Aorta (tissue), 5 donors: ENCODE results near the gene SYNDIG1. TPM values are rescaled to one million over a fixed set of nuclear protein-coding genes. Genes with fewer than 3 reads are reported as not detected.
A peak's percentile ranks its signal among the peaks of the same experiment; 100 is the strongest.

Source experiments
- ATAC-seq: fragments of 200-7000 bp; cut with Tn5 transposase; one replicate; pipeline ENCODE4 v1.9.1; 2022; ENCODE audit warnings: moderate library complexity; ENCODE audit not compliant: low FRiP score
- DNase-seq, 2 donors: peaks; one replicate each; pipeline ENCODE4 v3.0.0-alpha.2; 2020
- H3K27ac ChIP-seq, 2 donors: one replicate each; pipeline ENCODE4 v1.5.1; 2013; ENCODE audit warnings: low read length in 2 of 2, mild to moderate bottlenecking in 2 of 2, moderate library complexity in 2 of 2, control low read depth in 1 of 2, inconsistent platforms in 1 of 2, low read depth in 1 of 2
- H3K27me3 ChIP-seq, 2 donors: one replicate each; pipeline ENCODE4 v1.6.1; 2013; ENCODE audit warnings: control low read depth in 1 of 2, low read length in 1 of 2, mild to moderate bottlenecking in 1 of 2, moderate library complexity in 1 of 2; ENCODE audit not compliant: insufficient read depth in 2 of 2, control insufficient read depth in 1 of 2
- H3K36me3 ChIP-seq, 2 donors: one replicate each; pipeline ENCODE4 v1.6.1; 2013; ENCODE audit warnings: control low read depth in 1 of 2, low read length in 1 of 2, mild to moderate bottlenecking in 1 of 2; ENCODE audit not compliant: insufficient read depth in 2 of 2, control insufficient read depth in 1 of 2
- H3K4me1 ChIP-seq, 2 donors: one replicate each; pipeline ENCODE4 v1.6.1; 2013; ENCODE audit warnings: low read length in 2 of 2, control low read depth in 1 of 2, mild to moderate bottlenecking in 1 of 2, moderate library complexity in 1 of 2; ENCODE audit not compliant: insufficient read depth in 2 of 2, control insufficient read depth in 1 of 2
- H3K4me3 ChIP-seq, 2 donors: one replicate each; pipeline ENCODE4 v1.5.1; 2013; ENCODE audit warnings: low read length in 2 of 2, control low read depth in 1 of 2, mild to moderate bottlenecking in 1 of 2
- H3K9me3 ChIP-seq: one replicate; pipeline ENCODE4 v1.6.1; 2013; ENCODE audit warnings: mild to moderate bottlenecking, low read length; ENCODE audit not compliant: control insufficient read depth
- WGBS, 2 donors: extraction: QIAGEN DNeasy Blood & Tissue Kit; methylation state at CpG; one replicate each; pipeline ENCODE4 v1.1.7; 2013; 5-methylcytosine and 5-hydroxymethylcytosine counted together
- intact Hi-C, 2 donors: fragments of 100-400 bp; cut with DNase I; formaldehyde crosslinking; loops; one replicate each; pipeline versions ENCODE4 v1.14.2 to v1.15.0; 2022
- polyA plus RNA-seq, 2 donors: library from polyadenylated mRNA; stranded (reverse); fragments of 200-250 nt; gene quantifications; one replicate each; pipeline ENCODE4 v1.2.3, GENCODE V29; 2013
- total RNA-seq, 2 donors: library from RNA; stranded (reverse); fragmentation: NEBNext Ultra II Directional; extraction: Animal tissue kit (Norgen Biotek cat#: 25700); gene quantifications; one replicate each; pipeline ENCODE4 v1.2.1, GENCODE V29; 2021
- donor health status: healthy with polysubstance abuse.
- donor health status: Bipolar disorder and iron deficiency.
- donor health status: DM: no; HTN: no; CAD: no.
- donor health status: DM: no; HTN: no; CAD: no.
- donor health status: DM: yes; HTN: yes; CAD: no.

SYNDIG1 gene
- total and polyA plus RNA-seq, 4 donors, result 1.2 to 6.2 (median 2.9) TPM

DNA sequence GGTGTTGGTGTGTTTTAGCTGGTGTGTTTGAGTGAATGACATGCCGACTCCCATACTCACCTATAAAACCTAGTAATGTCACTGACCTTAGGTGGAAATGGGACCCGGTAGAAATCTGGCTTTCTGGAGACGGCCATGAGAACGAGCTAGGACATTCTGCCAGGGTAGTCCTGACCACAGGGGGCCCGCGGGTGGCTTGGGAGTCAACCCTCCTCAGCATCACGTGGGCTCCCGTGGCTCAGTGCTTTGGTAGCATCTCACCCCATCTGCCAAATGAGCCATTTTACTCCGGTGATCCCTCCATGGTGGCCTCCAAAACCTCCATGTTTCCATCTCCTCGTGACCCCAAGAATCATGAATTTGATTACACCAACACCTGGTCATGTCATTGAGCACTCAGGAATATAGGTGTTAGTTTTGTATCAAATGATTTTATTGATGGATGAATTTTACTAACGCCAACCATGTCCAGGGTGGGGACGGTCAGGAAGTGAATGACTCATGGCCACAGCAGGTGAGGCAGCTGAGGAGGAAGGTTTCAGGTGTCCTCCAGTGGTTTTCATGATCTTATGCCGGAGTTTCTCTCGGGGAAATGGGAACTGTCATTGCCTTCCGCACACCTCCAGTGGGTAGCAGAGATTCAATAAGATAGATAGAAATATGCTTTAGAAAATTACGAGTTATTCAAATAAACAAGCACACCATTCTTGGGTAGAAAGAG is 195.0 kb downstream of the SYNDIG1 start:
- Histone ChIP-seq H3K36me3 (no peaks in the 10 kb centered on the region), H3K27me3 (no peaks in the 10 kb centered on the region), H3K27ac (no peak overlapping the region), H3K4me1 (no peaks in the 10 kb centered on the region), H3K9me3 (no peaks in the 10 kb centered on the region), H3K4me3 (no peak overlapping the region)
- intact Hi-C loops, result no loop called here
- DNase-seq, result no peak
- WGBS, 2 donors, result 96 to 97% methylated on average over 16 of the region's 16 CpGs
- no peak for ATAC-seq

DNA sequence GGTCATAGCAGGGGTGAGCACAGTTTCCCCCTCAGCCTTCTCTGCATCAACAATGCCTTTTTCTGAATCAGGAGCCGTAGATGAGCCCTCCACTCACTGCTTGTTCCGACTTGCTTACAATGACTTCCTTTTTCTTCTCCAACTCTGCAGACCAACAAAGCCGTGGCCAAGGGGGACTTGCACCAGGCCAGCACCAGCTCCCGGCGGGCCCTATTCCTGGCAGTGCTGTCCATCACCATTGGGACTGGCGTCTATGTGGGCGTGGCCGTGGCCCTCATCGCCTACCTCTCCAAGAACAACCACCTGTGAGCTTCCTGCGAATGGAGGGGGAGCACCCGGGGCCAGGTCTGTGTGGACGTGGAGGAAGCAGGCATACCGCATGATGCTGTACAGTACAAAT is 195.8 kb downstream of the SYNDIG1 start:
- Histone ChIP-seq H3K4me1 (no peaks in the 10 kb centered on the region), H3K27me3 (no peaks in the 10 kb centered on the region), H3K36me3 (no peaks in the 10 kb centered on the region), H3K4me3 (no peak overlapping the region), H3K9me3 (no peaks in the 10 kb centered on the region), H3K27ac (no peak overlapping the region)
- DNase-seq (no peak), ATAC-seq (no peak)
- 90 to 94% methylated on average over 13 of the region's 13 CpGs for WGBS, 2 donors
- intact Hi-C loops, result no loop called here

DNA sequence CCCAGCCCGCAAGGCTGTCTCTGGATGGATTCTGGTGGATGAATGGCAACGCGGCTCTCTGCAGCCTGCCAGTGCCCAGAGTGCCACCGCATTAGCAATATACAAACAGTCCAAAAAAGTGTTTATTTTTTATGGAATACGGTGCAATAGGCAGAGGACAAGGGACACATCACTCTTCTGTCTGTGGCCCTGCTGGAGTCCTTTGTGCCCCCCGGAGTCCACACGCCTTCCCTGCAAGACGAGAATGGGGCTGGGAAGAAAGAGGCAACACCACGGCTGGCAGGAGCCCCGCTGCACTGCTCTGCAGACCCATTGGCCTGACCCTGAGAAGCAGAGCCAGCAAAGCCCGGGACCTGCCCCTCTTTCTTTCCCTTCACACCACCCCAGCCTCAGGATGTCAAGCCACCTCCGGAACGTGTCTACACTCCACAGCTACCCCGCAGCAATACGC is 196.3 kb downstream of the SYNDIG1 start:
- Histone ChIP-seq H3K27me3 (no peaks in the 10 kb centered on the region), H3K4me3 (no peak overlapping the region), H3K27ac (no peak overlapping the region), H3K9me3 (no peaks in the 10 kb centered on the region), H3K36me3 (no peaks in the 10 kb centered on the region), H3K4me1 (no peaks in the 10 kb centered on the region)
- ATAC-seq, result no peak
- intact Hi-C loops, result no loop called here
- WGBS, 2 donors, result 91 to 94% methylated on average over 14 to 15 of the region's 15 CpGs
- no peak for DNase-seq

DNA sequence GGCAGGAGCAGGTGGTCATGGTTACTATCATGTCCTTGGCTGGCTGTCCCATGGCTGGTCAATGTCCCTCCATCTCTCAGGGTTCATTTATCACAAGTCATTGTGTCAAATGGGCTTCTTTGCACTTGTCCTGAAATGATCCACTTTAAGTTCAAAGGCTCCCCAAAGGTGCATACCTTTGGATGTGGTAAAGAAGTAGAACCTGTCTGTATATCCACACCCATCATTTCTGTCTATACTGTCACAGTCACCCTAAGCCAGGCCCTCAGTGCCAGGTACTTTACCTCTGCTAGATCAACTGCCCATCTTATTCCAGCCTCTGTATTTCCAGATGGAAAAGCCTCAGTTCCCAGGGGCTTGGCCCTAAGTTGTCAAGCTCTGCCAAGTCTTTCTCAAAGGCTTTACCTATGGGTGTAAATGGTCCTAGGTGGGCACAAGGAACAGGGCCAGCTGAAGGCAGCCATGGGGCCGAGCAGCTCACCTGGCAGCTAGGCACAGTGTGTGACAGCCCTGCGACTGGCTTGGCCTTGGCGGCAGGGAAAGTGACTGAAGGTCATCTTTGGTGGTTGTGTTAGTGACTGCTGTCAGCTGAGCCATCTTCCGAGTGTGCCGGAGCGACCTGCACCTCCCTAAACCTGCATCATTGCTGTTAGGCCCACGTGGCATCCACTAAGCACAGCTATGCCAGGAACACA is 198.4 kb downstream of the SYNDIG1 start:
- Histone ChIP-seq H3K4me3 (no peak overlapping the region), H3K36me3 (no peaks in the 10 kb centered on the region), H3K27ac (no peak overlapping the region), H3K9me3 (no peaks in the 10 kb centered on the region), H3K4me1 (no peaks in the 10 kb centered on the region), H3K27me3 (no peaks in the 10 kb centered on the region)
- DNase-seq (peak in 1 of 2 donors; percentile 65), ATAC-seq (no peak)
- intact Hi-C loops, result no loop called here
- WGBS, 2 donors, result 92 to 94% methylated on average over 7 of the region's 7 CpGs

DNA sequence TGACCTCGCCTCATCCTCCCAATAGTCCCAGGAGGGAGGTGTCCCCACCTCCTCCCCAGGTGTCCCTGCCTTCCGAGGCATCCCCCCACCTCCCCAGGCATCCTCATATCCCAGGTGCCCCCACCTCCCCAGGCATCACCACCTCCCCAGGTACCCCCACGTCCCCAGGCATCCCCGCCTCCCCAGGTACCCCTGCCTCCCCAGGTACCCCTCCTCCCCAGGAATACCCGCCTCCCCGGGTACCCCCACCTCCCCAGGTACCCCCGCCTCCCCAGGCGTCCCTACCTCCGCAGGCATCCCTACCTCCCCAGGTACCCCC is 198.9 kb downstream of the SYNDIG1 start:
- no peak overlapping the region for H3K27ac ChIP-seq
- no peak overlapping the region for H3K4me3 ChIP-seq
- H3K36me3 ChIP-seq, result no peaks in the 10 kb centered on the region
- ATAC-seq (no peak), DNase-seq (no peak)
- intact Hi-C loops, result no loop called here
- WGBS, 2 donors, result 97% methylated on average over 9 of the region's 9 CpGs
- no peaks in the 10 kb centered on the region for H3K9me3 ChIP-seq
- H3K27me3 ChIP-seq, result no peaks in the 10 kb centered on the region
- no peaks in the 10 kb centered on the region for H3K4me1 ChIP-seq

DNA sequence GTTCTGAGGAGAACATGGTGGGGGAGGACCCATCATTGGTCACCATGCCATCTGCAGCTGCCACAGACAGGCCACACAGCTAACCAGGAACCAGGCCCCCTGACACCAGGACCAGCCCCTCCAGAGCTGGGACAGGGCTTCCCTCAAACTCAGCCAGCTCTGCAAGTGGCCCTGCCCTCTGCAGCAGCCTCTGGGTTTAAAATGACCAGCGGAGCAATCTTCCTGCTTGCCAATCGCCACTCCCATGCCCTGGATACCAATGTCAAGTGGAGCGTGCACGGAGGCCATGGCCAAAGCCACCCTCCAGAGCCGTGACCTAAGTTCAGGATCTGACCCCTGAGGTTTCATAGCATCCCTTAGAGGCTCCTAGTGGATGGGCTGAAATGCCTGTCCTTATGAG is 199.4 kb downstream of the SYNDIG1 start:
- no peaks in the 10 kb centered on the region for H3K9me3 ChIP-seq
- ATAC-seq (no peak), DNase-seq (peak in 1 of 2 donors; percentile 49)
- H3K36me3 ChIP-seq, result no peaks in the 10 kb centered on the region
- H3K27me3 ChIP-seq, result no peaks in the 10 kb centered on the region
- no peak overlapping the region for H3K27ac ChIP-seq
- WGBS, 2 donors, result 85 to 97% methylated on average over 5 of the region's 5 CpGs
- H3K4me1 ChIP-seq, result no peaks in the 10 kb centered on the region
- H3K4me3 ChIP-seq, result no peak overlapping the region
- intact Hi-C loops, result no loop called here

DNA sequence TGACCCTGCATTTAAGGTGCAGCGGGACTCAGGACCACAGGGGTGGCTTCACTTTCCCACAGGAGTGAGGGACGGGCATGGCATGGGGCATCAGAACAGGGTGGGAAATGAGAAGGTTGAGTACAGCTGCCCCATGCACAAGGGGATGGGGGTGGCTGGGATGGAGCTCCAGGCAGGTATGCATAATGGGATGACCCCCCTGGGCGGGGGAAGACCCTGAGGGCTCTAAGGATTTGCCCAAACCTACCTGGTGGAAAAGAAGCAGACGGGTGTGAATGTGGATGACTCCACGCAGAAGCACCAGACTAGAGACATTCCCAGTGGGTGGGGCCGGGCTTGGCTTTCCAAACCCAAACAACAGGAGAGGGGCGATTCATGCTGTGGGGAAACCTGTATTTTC is 200.3 kb downstream of the SYNDIG1 start:
- ATAC-seq (no peak), DNase-seq (peak in 1 of 2 donors; percentile 67)
- Histone ChIP-seq H3K4me1 (no peaks in the 10 kb centered on the region), H3K27me3 (no peaks in the 10 kb centered on the region), H3K36me3 (no peaks in the 10 kb centered on the region), H3K4me3 (no peak overlapping the region), H3K27ac (no peak overlapping the region), H3K9me3 (no peaks in the 10 kb centered on the region)
- intact Hi-C loops, result no loop called here
- WGBS, 2 donors, result 76 to 95% methylated on average over 7 of the region's 7 CpGs

DNA sequence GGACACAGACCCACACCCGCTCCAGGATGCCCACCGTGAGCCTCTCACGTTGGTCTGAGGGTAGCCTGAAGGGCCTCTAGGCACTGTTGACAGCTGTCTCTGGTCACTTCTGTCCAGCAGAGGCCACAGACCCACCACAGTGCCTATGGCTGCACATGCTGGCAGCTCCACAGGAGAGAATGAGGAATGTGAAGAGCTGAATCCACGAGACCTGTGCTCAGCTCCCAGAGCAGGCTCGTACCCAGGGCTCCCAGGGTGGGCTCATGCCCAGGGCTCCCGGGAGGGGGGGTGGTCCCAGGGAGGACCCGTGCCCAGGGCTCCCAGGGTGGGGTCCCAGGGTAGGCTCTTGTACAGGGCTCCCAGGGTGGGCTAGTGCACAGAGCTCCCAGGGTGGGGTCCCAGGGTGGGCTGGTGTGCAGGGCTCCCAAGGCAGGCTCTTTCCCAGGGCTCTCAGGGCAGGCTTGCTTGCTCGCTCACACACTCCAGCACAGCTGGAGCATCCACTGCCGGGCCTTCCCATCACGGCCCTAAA is 201.0 kb downstream of the SYNDIG1 start:
- H3K4me3 ChIP-seq, result no peak overlapping the region
- no peak overlapping the region for H3K27ac ChIP-seq
- WGBS, 2 donors, result 91 to 93% methylated on average over 10 of the region's 10 CpGs
- no peak for ATAC-seq
- no peaks in the 10 kb centered on the region for H3K36me3 ChIP-seq
- intact Hi-C loops, result no loop called here
- H3K4me1 ChIP-seq, result no peaks in the 10 kb centered on the region
- H3K9me3 ChIP-seq, result no peaks in the 10 kb centered on the region
- H3K27me3 ChIP-seq, result no peaks in the 10 kb centered on the region
- peak in 1 of 2 donors; percentile 68 for DNase-seq

DNA sequence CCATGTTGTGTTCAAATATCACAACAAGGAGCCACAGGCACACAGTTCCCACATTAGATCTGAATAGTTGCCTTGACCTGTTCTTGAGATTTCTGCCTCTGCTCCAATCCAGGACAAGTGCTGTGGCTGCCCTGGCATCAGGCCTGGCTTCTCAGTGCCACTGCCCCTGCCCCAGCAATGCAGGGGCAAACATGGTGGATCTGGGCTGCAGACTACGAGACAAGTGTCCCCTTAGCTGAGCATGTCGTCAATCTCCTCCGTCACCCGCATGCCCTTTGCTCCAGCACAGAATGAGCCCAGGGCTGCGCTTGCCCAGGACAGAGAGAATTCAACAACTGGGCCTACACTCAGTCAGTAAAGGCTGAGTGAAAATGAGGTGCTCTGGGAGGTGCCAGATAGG is 201.6 kb downstream of the SYNDIG1 start:
- DNase-seq (no peak), ATAC-seq (no peak)
- Histone ChIP-seq H3K9me3 (no peaks in the 10 kb centered on the region), H3K27ac (no peak overlapping the region), H3K4me3 (no peak overlapping the region), H3K36me3 (no peaks in the 10 kb centered on the region), H3K27me3 (no peaks in the 10 kb centered on the region), H3K4me1 (no peaks in the 10 kb centered on the region)
- intact Hi-C loops, result no loop called here
- WGBS, 2 donors, result 98% methylated on average over 5 of the region's 5 CpGs
